Panc1 (cell line): ENCODE data around the gene HCK.

Experiments
- CTCF ChIP-seq: fragments of 450-650 bp; IDR thresholded peaks from 2 replicates; pipeline ENCODE4 v1.5.1; 2017; ENCODE audit warnings: mild to moderate bottlenecking
- POLR2AphosphoS5 ChIP-seq: IDR thresholded peaks from 2 replicates; pipeline ENCODE4 v1.6.1; 2012; ENCODE audit warnings: mild to moderate bottlenecking, low read depth, low read length, moderate library complexity
- SIN3A ChIP-seq: IDR thresholded peaks from 2 replicates; pipeline ENCODE4 v1.6.1; 2012; ENCODE audit warnings: low read depth, mild to moderate bottlenecking, low read length, moderate library complexity, borderline replicate concordance; ENCODE audit not compliant: insufficient read depth
- TCF7L2 ChIP-seq: IDR thresholded peaks from 2 replicates; pipeline ENCODE4 v1.6.1; 2011; ENCODE audit warnings: mild to moderate bottlenecking, low read depth, low read length, inconsistent platforms

GRCh38 chr20:32116079-32116521 is 64.1 kb downstream of the HCK start:
- TF ChIP-seq CTCF (no peak), POLR2AphosphoS5 (no peak), TCF7L2 (no peak), SIN3A (no peak)
